B cell (primary cell): ENCODE measurements around the gene DMXL2.

Experiments
- EZH2 ChIP-seq: IDR thresholded peaks from 2 replicates; pipeline ENCODE4 v1.6.1; 2012; ENCODE audit warnings: borderline replicate concordance, low read depth, mild to moderate bottlenecking, moderate library complexity, low read length; ENCODE audit not compliant: insufficient read depth, poor library complexity, severe bottlenecking
- TF ChIP-seq, protein P1 (sequence below): fragments of 200-600 bp; IDR thresholded peaks from one replicate; pipeline ENCODE4 v1.8.0; 2022; ENCODE audit warnings: antibody characterized with exemption, mild to moderate bottlenecking

DNA sequence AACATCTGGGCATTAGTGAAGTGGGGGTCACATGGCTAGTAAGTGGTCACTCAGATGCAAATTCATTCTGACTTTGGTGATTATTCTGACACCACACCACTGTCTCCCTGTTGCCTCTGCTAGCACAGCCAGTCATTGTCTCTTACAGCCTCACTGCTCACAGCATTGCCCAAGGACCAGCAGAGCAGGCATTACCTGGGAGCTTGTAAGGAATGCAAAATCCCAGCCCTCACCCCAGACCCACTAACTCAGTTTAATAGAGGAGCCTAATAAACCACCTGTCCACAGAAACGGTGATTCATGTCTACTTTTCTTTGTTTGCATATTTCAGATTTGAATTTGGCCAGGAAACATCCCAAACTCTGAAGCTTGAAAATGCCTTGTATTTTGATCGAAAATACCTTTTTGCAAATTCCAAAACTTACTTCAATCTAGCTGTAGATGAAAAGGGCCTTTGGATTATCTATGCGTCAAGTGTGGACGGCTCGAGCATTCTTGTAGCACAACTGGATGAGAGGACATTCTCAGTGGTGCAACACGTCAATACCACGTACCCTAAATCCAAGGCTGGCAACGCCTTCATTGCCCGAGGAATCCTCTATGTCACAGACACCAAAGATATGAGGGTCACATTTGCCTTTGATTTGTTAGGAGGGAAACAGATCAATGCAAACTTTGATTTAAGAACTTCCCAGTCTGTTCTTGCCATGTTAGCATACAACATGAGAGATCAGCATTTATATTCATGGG is 218.4 kb downstream of the DMXL2 start:
- no peak for TF ChIP-seq EZH2
- TF ChIP-seq, protein P1, sequence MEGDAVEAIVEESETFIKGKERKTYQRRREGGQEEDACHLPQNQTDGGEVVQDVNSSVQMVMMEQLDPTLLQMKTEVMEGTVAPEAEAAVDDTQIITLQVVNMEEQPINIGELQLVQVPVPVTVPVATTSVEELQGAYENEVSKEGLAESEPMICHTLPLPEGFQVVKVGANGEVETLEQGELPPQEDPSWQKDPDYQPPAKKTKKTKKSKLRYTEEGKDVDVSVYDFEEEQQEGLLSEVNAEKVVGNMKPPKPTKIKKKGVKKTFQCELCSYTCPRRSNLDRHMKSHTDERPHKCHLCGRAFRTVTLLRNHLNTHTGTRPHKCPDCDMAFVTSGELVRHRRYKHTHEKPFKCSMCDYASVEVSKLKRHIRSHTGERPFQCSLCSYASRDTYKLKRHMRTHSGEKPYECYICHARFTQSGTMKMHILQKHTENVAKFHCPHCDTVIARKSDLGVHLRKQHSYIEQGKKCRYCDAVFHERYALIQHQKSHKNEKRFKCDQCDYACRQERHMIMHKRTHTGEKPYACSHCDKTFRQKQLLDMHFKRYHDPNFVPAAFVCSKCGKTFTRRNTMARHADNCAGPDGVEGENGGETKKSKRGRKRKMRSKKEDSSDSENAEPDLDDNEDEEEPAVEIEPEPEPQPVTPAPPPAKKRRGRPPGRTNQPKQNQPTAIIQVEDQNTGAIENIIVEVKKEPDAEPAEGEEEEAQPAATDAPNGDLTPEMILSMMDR, result no peak
